Activated CD8-positive, alpha-beta memory T cell treated with anti-CD3 and anti-CD28 coated beads for 48 hours (primary cell): ENCODE measurements around the gene EEF1A2.

Experiments used
- DNase-seq, 3 experiments: peaks; one replicate each; pipeline ENCODE4 v3.0.0-alpha.2; 2020; ENCODE audit warnings: low read depth in 2 of 3, low spot score in 2 of 3

EEF1A2 gene

DNA sequence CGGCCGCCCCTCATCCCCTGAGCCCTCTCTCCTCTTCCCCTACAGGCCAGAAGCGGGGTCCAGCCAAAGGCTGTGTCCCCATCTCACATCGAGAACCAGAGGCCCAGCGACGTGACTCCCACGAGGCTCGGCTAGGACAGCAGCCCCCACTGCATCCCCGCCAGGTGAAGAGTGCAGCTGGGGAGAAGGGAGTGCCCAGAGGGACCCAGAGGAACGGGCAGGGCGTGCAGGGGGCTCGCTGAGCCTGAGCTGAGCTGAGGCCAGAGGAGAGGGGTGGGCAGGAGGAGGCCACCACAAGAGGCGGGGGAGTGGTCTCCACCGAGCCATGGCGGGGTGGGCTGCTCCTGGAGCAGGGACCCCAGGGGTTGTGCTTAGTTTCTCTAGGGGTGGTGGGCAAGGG is 59.0 kb downstream of the EEF1A2 start:
- no peak for DNase-seq

DNA sequence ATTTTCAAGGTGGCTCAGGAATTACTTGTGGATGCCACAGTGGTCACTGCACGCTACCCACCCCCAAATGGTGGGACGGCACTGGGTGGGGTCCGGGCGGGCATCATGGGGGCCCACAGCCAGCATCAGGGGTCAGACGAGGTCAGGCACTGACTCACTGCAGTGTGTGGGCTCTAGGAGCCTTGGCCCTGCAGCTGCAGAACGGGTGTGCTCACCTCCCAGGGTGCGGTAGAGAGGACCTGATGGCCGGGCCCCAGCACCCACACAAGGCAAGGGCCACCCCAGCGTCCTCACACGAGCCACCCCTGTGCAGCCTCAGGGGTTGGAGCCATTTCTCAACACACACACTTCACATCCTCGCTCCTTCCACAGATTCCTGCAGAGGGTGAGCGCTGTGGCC is 60.8 kb downstream of the EEF1A2 start:
- DNase-seq, result no peak
